BE2C (cell line): ENCODE results near the gene BZW2.

ENCODE experiments used
- DNase-seq: peaks from one replicate; pipeline ENCODE4 v3.0.0-alpha.2; 2020
- H3K27me3 ChIP-seq: fragments of 250-450 bp; sonication (Bioruptor Pico); 2 replicates; pipeline ENCODE4 v1.5.1; 2020; ENCODE audit warnings: mild to moderate bottlenecking
- H3K36me3 ChIP-seq: fragments of 250-450 bp; sonication (Bioruptor Pico); 2 replicates; pipeline ENCODE4 v1.5.1; 2020; ENCODE audit warnings: mild to moderate bottlenecking
- H3K4me1 ChIP-seq: fragments of 250-450 bp; sonication (Bioruptor Pico); 2 replicates; pipeline ENCODE4 v1.5.1; 2020
- H3K4me3 ChIP-seq: 2 replicates; pipeline ENCODE4 v1.5.1; 2011; ENCODE audit warnings: low read depth, low read length
- H3K9me3 ChIP-seq: fragments of 250-450 bp; sonication (Bioruptor Pico); 2 replicates; pipeline ENCODE4 v1.5.1; 2020
- CTCF ChIP-seq: IDR thresholded peaks from 2 replicates; pipeline ENCODE4 v1.5.1; 2012; ENCODE audit warnings: mild to moderate bottlenecking, low read depth, low read length

Gene BZW2

GRCh38 chr7:16724344-16724743 is 78.4 kb downstream of the BZW2 start:
- no peak overlapping the region for H3K4me3 ChIP-seq
- no peak for TF ChIP-seq CTCF
- H3K9me3 ChIP-seq, result no peaks in the 10 kb centered on the region
- no peaks in the 10 kb centered on the region for H3K36me3 ChIP-seq
- no peaks in the 10 kb centered on the region for H3K4me1 ChIP-seq
- H3K27me3 ChIP-seq, result no peaks in the 10 kb centered on the region
- DNase-seq, result no peak

- Histone ChIP-seq H3K4me1 (no peaks in the 10 kb centered on the region), H3K36me3 (no peaks in the 10 kb centered on the region), H3K9me3 (no peaks in the 10 kb centered on the region), H3K27me3 (no peaks in the 10 kb centered on the region; the same call in 1 of the 2 replicates), H3K4me3 (no peak overlapping the region)
- no peak for TF ChIP-seq CTCF
- DNase-seq, result no peak
These were observed 80.2 kb downstream of the BZW2 start for GRCh38 chr7:16726189-16726588.

GRCh38 chr7:16727736-16728135 is 81.8 kb downstream of the BZW2 start:
- H3K9me3 ChIP-seq, result no peaks in the 10 kb centered on the region
- no peaks in the 10 kb centered on the region for H3K4me1 ChIP-seq
- TF ChIP-seq CTCF, result no peak
- no peak overlapping the region for H3K4me3 ChIP-seq
- H3K27me3 ChIP-seq, result no peaks in the 10 kb centered on the region; the same call in 1 of the 2 replicates
- H3K36me3 ChIP-seq, result no peaks in the 10 kb centered on the region
- no peak for DNase-seq

DNA sequence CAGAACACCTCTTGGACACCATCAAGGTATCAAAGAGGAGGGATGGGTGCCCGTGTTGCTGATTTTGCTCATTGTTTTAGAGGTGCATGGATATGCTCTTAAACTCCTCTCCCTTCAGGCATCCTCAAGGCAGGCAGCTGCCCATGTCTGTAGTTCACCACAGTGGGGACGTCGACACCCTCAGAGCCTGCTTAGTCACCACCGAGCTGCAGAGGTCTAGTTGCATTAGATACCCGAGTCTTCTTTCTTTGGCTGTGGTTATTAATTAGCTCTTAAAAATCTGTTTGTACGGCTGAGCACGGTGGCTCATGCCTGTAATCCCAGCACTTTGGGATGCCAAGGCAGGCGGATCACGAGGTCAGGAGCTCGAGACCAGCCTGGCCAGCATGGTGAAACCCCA is 82.8 kb downstream of the BZW2 start:
- TF ChIP-seq CTCF, result no peak
- no peaks in the 10 kb centered on the region for H3K36me3 ChIP-seq
- no peak for DNase-seq

DNA sequence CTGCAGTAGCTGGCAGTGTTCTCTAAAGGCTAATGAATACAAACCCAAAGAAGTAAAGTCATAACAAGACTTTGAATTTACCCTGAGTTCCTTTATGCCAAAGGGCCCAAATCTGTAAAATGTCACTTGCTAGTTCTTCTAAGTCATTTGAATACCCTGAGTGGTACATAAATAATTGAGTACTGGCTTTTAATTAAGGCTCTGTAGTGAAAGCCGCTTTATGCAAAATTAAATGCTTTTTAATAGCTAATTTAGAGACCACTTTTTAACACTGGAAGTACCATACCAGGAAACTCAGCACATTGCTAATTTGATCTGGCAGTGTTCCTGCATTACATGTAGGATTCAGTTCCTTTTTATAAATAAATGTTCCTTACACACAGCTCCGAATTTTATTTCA is 83.6 kb downstream of the BZW2 start:
- Histone ChIP-seq H3K9me3 (no peaks in the 10 kb centered on the region), H3K36me3 (no peaks in the 10 kb centered on the region), H3K4me3 (no peak overlapping the region), H3K4me1 (no peaks in the 10 kb centered on the region), H3K27me3 (no peaks in the 10 kb centered on the region; the same call in 1 of the 2 replicates)
- no peak for TF ChIP-seq CTCF
- DNase-seq, result no peak

More for the DNA sequence above, 82.8 kb downstream of the BZW2 start:
- Histone ChIP-seq H3K4me3 (no peak overlapping the region), H3K4me1 (no peaks in the 10 kb centered on the region), H3K9me3 (no peaks in the 10 kb centered on the region), H3K27me3 (no peaks in the 10 kb centered on the region; the same call in 1 of the 2 replicates)

- no peak for TF ChIP-seq CTCF
These were observed 85.0 kb downstream of the BZW2 start for GRCh38 chr7:16730937-16731336.

More at GRCh38 chr7:16730937-16731336, 85.0 kb downstream of the BZW2 start:
- Histone ChIP-seq H3K4me3 (no peak overlapping the region), H3K4me1 (no peaks in the 10 kb centered on the region), H3K9me3 (no peaks in the 10 kb centered on the region), H3K36me3 (no peaks in the 10 kb centered on the region), H3K27me3 (no peaks in the 10 kb centered on the region; the same call in 1 of the 2 replicates)
- DNase-seq, result no peak
